GM18858 (cell line): ENCODE measurements around the gene COQ3.
A peak's percentile ranks its signal among the peaks of the same experiment; 100 is the strongest.

Experiments
- ATAC-seq: cut with Tn5 transposase; IDR thresholded peaks from one replicate; pipeline ENCODE4 v1.9.1; 2021; ENCODE audit not compliant: unreplicated experiment

Gene COQ3, protein sequence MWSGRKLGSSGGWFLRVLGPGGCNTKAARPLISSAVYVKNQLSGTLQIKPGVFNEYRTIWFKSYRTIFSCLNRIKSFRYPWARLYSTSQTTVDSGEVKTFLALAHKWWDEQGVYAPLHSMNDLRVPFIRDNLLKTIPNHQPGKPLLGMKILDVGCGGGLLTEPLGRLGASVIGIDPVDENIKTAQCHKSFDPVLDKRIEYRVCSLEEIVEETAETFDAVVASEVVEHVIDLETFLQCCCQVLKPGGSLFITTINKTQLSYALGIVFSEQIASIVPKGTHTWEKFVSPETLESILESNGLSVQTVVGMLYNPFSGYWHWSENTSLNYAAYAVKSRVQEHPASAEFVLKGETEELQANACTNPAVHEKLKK

DNA sequence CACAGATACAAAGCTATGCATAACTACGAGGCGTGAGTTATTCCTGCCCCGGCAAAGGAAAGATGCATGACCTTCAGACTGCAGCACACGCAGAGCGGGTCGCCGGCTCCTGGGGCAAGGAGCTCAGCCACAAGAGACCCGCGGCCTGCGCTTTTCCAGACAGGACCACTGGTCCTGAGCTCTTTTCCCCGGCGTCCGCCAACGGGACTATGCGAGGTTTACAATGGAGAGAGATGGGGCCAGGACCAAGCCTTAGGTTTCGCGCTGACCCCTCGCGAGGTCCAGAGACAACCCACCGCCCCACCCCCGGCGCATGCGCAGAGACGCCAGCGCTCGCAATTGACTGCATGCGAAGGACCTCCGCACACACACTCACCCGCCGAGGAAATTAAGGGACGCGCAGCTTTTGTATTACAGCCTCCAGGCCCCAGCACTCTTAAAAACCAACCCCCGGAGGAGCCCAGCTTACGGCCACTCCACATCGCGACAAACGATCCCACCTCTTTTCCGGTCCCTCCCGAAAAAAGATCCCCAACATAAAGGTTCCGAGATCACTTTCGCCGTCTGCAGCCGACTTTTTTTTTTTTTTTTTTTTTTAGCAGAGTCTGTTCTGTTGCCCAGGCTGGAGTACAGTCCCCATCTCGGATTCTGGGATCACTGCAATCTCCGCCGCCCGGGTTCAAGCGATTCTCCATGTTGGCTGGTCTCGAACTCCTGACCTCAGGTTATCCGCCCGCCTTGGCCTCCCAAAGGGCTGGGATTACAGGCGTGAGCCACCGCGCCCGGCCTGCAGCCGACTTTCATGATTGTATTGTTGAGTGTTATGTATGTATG lies at the start of gene COQ3:
COQ3 (minus strand) TSS at position 498 of the 834 bp plus-strand sequence; CDS start at position 482, 16 bp downstream.
- ATAC-seq = peak; percentile 63

DNA sequence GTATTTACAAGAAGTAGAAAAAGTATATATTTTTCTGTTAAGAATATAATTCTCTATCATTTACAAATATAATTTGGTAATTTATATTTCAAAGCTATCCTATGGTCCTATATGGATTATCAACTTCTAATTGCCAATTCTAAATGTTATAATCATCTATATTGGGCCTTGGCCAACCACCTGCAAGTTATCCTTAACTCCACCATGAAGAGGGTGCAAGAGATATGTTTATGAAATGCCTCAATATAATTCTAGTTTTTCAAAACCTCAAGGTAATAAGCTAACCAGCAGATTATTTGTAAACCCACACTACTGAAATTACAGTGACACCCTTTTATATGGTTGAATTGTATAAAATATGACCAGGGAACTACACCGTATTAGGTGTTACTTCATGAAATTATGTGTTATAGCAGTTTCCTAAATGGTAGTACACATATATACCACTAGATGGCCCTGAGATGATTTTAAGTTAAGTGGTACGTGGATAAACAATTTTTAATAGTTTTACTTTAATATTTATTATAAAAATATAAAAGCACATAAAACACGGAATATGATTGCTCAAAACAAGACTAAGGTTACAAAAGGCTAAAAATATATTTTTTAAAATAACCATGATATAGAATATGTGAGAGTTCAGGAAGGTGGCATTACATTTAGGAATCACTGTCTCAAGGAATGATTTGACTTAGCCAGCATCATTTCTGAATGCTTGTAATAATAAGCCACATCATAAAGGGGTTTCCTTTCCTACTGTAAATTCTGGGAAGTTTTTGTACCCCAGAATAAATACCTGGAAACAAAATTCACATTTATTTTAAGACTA lies 40.9 kb upstream of the COQ3 start:
- peak; percentile 89 for ATAC-seq

DNA sequence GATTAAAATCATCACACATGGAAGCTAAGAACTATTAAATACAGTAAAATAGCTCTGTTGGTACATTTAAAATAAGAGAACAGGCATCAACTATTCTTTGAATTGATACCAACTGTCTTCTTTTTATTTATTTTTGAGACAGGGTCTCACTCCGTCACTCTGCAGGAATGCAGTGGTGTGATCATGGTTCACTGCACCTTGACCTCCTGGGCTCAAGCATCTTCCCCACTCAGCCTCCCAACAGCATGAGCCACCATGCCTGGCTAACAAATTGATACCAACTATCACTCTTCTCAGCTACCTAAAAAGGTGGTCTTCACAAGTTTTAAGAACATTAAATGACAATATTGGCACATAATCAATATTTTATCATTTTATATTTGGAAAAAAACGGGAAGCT lies 38.9 kb upstream of the COQ3 start:
- no peak for ATAC-seq

DNA sequence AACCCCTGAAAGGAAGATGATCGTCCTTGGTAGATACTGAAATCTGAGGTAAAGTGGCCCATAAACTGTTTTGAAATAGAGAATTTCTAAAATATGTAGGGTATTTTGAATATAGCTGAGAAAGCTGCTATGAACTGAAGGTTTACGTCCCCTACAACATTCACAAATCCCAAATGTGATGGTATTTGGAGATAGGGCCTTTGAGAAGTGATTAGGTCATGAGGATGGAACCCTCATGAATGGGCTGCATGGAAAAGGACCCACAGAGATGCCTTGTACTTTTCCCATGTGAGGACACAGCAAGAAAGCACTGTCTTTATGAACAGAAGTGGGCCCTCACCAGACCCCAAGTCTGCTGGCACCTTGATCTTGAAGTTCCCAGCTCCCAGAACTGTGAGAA lies 37.9 kb upstream of the COQ3 start:
- ATAC-seq = no peak

DNA sequence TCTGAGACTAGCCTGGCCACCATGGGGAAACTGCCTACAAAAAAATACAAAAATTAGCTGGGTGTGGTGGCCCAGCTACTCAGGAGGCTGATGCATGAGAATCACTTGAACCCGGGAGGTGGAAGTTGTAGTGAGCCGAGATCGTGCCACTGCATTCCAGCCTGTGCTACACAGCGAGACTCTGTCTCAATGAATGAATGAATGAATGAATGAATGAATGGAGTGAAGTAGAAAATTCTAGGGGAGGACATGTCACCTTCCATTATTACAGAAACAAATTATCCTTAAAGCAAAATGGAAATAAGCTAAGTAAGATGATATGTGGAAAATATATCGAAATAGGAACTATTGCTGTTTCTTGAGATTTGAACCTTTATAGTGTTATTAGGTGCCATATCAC lies 34.0 kb upstream of the COQ3 start:
- ATAC-seq = no peak

DNA sequence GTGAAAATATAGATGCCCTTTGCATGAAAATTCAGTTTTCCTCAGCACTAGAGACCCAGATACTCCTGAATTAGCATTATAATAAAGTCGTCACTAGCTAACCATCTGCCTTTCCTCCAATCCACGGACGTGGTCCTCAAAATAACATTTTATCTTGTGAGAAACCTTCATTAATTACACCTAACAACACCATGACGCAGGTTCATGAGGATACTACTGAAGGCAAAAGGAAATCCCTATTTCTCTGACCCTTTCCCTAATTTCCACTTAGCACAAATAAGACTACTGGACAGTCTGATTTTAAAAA lies 32.4 kb upstream of the COQ3 start:
- ATAC-seq = no peak

DNA sequence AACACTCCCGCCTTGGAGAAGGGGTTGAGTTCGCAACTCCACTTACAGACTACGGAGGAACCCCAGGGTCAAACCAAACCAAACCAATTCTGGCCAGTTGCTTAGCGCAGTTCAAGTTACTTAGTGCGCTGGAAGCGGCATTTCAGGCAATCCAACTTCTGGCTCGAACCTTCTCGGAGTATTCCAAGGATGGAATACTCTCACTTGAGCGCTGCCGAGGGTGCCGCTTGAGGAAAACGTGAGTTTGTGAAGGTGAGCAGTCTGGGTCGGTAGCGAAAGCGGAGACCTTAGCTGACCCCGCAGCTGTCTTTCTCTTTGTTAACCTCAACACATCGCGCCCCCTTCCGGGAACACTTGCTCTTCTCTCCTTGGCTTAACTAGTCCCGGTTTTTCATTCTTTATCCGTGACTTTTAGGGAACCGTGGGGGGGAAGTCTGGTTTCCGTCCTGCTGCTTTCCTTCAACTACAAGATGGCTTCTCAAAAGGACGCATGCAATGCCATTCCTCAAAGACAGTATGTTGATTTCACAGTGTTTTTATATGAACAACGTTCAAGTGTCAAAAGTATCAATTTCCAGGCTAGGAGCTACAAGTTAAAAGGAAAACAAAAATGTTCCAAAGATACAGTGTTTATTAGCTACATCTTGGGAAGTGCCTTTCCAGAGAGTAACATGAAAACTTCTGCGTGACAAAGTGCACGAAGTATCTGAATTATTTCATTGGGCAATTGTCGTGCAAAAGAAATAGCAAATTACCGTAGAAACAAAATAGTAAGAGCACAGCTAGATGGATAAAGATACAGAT lies 31.9 kb upstream of the COQ3 start:
- ATAC-seq = peak; percentile 36

DNA sequence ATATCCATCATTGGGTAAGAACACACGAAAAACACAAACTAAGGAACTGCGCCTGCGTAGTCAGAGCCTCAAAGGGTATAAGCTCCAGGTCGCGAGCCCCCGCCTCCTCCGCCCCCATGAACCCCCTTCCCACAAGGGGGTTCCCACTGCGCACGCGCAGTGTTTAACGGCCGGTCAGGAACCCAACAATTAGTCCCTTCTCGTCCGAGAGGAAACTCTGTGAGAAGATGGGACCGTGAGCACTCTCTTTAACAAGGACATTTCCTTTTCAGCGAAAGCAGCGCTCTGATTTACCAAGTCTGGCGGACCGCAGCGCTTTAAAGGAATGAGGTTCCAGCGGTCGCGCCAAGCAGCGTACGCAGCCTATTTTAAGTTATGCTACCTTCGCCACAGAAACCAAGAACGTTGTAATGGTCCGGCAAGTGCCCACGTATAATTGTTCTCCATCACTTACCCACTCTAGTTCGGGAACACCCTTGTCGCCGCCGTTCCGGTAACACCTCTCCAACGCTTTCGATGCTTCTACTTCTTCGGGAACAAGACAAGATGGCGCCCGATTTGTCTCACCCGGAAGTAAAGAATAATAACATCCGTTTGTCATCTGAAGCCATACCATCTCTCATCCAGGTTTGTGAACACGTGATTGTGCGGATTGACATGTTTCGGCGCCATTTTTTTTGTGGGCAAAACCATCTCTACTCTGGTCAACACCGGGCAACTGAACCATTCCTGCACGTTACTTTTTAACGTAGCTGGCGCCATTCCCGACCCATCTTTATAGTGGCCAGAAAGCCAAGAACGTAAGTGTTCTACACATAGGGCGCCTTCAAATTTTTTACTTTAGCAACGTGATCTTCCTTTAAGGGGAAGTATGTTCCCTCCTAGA lies 31.0 kb upstream of the COQ3 start, which contains the start of gene PNISR:
PNISR (minus strand) TSS at position 548 of the 886 bp plus-strand sequence. CDS start 10,649 bp downstream, outside the sequence.
- peak; percentile 84 for ATAC-seq

DNA sequence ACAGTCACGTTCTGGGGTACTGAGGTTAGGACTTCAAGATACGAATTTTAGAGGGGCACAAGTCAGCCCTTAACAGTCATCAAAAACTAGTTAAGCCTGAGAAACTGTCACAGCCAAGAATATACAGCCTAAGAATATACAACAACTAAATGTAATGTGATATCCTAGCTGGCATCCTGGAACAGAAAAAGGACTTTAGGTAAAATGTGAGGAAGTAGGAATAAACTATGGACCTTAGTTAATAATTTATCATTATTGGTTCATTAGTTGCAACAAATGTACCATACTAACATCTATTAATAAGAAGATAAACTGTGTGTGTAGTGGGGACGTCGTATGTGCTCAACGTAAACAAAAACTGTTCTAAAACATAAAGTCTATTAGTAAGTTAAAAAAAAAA lies 30.0 kb upstream of the COQ3 start:
- no peak for ATAC-seq

DNA sequence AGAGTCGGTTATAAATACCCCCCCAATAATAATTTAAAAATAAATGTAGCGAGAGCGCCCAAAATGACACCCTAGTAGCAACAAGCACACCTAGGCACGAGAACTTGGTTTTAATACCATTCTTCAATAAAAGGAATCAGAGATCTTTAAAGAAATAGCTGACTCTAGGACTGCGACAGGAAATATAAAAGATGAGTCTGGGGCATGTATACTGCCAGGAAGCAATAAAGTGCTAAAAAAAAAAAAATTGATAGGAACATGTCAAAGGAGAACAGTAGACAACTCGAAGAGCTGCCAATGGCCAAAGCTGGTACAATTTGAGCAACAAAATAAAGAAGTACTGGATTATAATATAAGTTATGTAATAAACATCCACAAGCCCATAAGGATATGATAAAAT lies 28.9 kb upstream of the COQ3 start:
- ATAC-seq = no peak

DNA sequence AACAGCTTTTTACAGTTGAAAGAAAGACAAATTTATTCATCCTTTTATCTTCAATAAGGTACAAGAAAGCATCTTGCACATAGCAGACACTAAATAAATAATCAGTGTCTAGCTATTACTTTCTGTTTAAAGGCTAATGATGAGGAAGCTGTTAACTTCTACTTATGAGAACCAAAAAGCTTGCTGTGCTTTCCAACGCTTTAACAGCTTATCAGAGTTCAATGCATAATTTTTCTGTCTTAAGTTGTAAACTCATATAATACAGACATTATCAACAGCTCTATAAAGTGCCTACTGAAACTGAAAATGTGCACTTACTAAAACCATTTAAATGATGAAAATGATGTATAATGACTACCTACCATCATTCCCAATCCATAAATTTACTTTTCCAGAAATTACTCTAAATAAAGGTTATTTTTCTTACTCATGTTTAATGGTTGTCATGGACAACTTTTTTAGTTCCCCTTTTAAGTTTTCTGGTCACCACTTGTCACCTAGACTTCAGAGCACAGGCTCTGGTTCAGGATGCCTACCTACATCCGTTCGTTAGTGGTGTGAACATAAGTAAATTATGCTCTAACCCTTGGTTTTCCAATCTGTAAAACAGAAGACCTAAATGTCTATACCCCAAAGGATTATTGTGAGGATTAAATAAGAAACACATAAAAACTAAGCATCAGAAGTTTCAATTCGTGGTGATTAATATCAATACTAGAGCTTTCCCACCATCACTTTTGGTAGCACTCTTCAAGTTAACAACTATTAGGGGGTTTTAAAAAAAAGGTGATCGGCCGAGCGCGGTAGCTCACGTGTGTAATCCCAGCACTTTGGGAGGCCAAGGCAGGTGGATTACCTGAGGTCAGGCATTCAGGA lies 23.1 kb upstream of the COQ3 start:
- peak; percentile 88 for ATAC-seq

DNA sequence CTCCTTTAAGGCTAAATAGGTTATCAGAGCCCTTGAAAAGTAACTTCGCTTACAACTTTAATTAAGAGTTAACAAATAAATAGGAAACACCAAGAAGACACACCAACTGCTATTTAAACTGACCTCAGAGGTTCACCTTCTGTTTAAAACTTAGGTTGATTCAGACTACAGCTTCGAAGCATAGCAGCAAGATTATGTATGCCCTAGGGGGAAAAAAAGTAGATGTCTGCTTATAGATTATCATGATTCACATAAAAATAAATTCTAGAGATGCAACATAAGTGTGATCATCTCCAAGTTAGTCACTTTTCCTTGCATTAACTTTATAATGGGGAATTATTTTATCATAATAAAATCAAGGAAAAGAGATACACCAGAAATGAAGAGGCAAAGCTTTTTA lies 22.2 kb upstream of the COQ3 start:
- ATAC-seq = no peak

DNA sequence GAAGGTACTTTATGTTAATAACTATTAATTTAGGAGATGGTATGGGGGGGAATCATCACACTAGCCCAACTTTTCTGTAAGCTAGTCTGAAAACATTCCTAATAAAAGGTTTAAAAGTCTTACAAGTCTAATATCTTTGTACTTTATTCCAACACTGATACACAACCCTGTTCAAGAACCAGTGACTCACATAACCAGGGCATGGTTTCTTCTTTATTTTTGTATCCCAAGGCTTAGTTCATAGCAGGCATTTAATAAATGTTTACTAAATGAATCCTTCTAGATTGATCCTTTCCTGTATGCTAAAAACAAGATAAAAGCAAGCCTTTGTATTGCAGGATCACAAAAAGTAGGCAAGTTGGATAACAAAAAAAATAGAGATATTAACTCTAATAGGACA lies 21.5 kb upstream of the COQ3 start:
- no peak for ATAC-seq

DNA sequence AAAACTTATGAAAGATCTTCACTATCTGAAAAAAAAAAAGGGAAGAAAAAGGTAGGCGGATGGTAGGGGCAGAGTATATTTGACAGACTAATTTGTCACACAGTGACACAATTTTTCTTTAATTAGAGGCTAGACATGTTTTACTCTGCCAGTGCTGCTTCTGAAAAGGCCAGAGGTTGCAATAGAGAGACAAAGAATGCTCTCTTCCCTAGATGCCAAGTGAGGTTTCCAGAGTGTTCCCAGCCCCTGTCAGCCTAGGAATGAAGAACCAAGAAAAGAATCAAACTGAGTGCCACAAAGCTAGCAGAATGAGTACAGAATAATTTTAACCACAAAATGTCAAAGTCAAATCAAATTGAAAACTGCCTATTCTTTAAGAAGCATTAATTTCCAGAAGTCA lies 18.1 kb upstream of the COQ3 start:
- no peak for ATAC-seq

DNA sequence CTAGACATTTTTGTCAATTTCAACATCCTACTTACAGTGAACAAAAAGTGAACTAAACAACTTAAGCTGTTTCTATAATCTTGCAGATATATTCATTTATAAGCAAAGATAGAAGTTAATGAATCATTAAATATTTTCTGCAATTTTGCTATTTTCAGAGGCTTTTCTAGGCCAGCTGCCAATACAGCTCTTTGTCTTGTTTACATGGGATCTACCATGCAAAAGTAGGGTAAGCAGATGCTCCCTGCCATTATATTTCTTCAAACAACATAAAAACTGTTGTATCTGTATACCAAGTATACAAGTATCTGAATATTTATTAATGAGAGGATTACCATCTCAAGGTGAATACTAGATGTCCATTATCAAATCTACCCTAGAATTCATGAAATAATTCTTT lies 15.7 kb upstream of the COQ3 start:
- ATAC-seq = no peak

DNA sequence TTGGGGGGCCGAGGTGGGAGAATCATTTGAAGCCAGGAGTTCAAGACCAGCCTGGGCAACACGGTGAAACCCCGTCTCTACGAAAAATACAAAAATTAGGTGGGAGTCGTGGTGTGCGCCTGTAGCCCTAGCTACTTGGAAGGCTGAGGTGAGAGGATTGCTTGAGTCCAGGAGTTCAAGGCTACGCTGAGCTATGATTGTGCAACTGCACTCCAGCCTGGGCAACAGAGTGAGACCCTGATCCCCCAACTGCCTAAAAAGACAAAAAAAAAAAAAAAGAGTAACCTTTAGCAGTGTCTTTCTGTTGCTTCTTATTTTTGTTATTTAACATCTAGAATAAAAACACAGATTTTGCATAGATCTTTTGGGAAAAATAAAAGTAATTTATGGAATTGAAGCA lies 13.1 kb upstream of the COQ3 start:
- no peak for ATAC-seq

DNA sequence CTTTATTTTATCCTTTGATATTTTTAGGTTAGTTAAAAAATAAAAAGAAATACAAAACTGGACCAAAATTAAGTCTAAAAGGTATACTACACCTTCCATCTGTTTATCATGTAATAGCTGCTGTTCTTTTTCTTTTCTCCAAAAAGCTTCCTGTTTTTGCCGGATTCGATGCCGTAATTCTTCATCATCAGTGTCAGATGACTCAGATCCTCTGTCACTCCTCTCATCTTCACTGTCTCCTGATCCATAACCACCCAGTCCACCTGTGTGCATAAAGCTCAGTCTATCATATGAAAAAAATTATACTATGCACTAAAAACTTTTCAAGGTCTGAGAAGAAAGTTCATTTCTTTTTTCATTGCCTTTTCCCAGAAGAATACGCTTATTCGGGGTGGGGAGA lies 8.5 kb upstream of the COQ3 start:
- ATAC-seq = no peak

DNA sequence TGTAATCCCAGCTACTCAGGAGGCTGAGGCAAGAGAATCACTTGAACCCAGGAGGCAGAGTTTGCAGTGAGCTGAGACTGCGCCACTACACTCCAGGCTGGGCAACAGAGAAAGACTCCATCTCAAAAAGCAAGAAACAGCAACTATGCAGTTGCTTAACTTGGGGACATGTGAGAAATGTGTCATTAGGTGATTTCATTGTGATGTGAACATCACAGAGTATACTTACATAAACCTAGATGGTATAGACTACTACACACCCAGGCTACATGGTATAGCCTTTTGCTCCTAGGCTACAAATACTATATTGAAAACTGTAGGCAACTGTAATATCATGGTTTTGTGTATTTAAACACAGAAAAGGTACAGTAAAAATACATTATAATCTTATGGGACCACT lies 3.3 kb upstream of the COQ3 start:
- ATAC-seq = no peak

DNA sequence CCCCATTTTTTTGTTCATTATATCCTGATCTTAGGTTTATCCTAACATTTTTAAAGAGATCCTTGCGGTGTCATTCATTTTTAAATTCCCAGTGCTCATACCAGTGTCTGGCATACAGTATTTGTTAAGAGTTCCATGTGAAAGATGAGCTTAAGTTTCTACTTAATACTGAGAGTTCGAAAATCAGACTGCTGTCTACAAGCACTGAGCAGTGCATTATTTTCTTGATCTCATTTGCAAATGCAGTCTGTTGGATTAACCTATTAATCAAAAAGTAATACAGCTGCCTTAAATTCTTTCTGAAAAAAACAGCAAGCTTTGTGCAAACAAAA lies 663 bp downstream of the COQ3 start:
- ATAC-seq = peak; percentile 27
